ENCODE measurements around the gene ATXN7L1.
A peak's percentile ranks its signal among the peaks of the same experiment; 100 is the strongest.

The ATXN7L1 gene

GRCh38 chr7:105655500-105656380 lies 220.7 kb downstream of the ATXN7L1 start:
- TF ChIP-seq CTCF (IDR thresholded peaks at IDR 0.05) = no peak
- H3K27me3 ChIP-seq = no peaks in the 10 kb centered on the region
- peaks cover 67% of the 10 kb centered on the region for H3K36me3 ChIP-seq
- H3K27ac ChIP-seq = no peak overlapping the region
- H3K9me3 ChIP-seq = no peaks in the 10 kb centered on the region
- H3K4me3 ChIP-seq (ENCODE audit: low read depth in 1 of 2, low read length in 1 of 2) = no peak overlapping the region
- H3K4me1 ChIP-seq (ENCODE audit: control insufficient read depth in 1 of 2, insufficient read depth in 1 of 2, low read depth in 1 of 2, low read length in 1 of 2) = no peaks in the 10 kb centered on the region

- Histone ChIP-seq H3K4me1 (ENCODE audit: control insufficient read depth in 1 of 2, insufficient read depth in 1 of 2, low read depth in 1 of 2, low read length in 1 of 2) (no peaks in the 10 kb centered on the region), H3K36me3 (peaks cover 70% of the 10 kb centered on the region), H3K4me3 (ENCODE audit: low read depth in 1 of 2, low read length in 1 of 2) (no peak overlapping the region), H3K27ac (no peak overlapping the region), H3K9me3 (no peaks in the 10 kb centered on the region), H3K27me3 (no peaks in the 10 kb centered on the region)
- TF ChIP-seq CTCF (IDR thresholded peaks at IDR 0.05) = no peak
Observed at GRCh38 chr7:105655067-105655466, 221.3 kb downstream of the ATXN7L1 start.

GRCh38 chr7:105654095-105654686 lies 222.2 kb downstream of the ATXN7L1 start:
- Histone ChIP-seq H3K36me3 (peaks cover 71% of the 10 kb centered on the region), H3K4me1 (ENCODE audit: control insufficient read depth in 1 of 2, insufficient read depth in 1 of 2, low read depth in 1 of 2, low read length in 1 of 2) (no peaks in the 10 kb centered on the region), H3K4me3 (ENCODE audit: low read depth in 1 of 2, low read length in 1 of 2) (no peak overlapping the region), H3K27me3 (no peaks in the 10 kb centered on the region), H3K9me3 (no peaks in the 10 kb centered on the region), H3K27ac (no peak overlapping the region)
- no peak for TF ChIP-seq CTCF (IDR thresholded peaks at IDR 0.05)

- H3K4me3 ChIP-seq (ENCODE audit: low read depth in 1 of 2, low read length in 1 of 2) = no peak overlapping the region
- no peak overlapping the region for H3K27ac ChIP-seq
- peaks cover 2 to 4% of the 10 kb centered on the region in 2 experiments for H3K4me1 ChIP-seq (ENCODE audit: control insufficient read depth in 1 of 2, insufficient read depth in 1 of 2, low read depth in 1 of 2, low read length in 1 of 2)
- no peak for TF ChIP-seq CTCF (IDR thresholded peaks at IDR 0.05)
- H3K9me3 ChIP-seq = no peaks in the 10 kb centered on the region
- H3K36me3 ChIP-seq = peaks cover 65% of the 10 kb centered on the region
- H3K27me3 ChIP-seq = no peaks in the 10 kb centered on the region
Observed at GRCh38 chr7:105653441-105654005, 222.9 kb downstream of the ATXN7L1 start.

GRCh38 chr7:105652359-105652993 lies 223.9 kb downstream of the ATXN7L1 start:
- Histone ChIP-seq H3K4me1 (ENCODE audit: control insufficient read depth in 1 of 2, insufficient read depth in 1 of 2, low read depth in 1 of 2, low read length in 1 of 2) (peaks cover 3 to 8% of the 10 kb centered on the region in 2 experiments), H3K9me3 (no peaks in the 10 kb centered on the region), H3K27ac (no peak overlapping the region), H3K27me3 (no peaks in the 10 kb centered on the region), H3K4me3 (ENCODE audit: low read depth in 1 of 2, low read length in 1 of 2) (no peak overlapping the region), H3K36me3 (peaks cover 69% of the 10 kb centered on the region)
- peak; percentile 45 for TF ChIP-seq CTCF (IDR thresholded peaks at IDR 0.05)
